Activated naive CD8-positive, alpha-beta T cell treated with anti-CD3 and anti-CD28 coated beads, Interleukin-2, amount 10 ng/mL, durations not matched to agents 7 days and 5 days (primary cell): Measurements from ENCODE around the gene LMOD1. TPM values are rescaled to one million over a fixed set of nuclear protein-coding genes. Genes with fewer than 3 reads are reported as not detected.

ENCODE experiments used
- ATAC-seq: fragments of 150-1000 bp; cut with Tn5 transposase; one replicate; pipeline ENCODE4 v1.10.0; 2021; ENCODE audit warnings: low read depth, moderate library complexity
- POLR2A ChIA-PET: fragments of 350-600 bp; sonication (Branson Sonifier 250); formaldehyde crosslinking; loops from one replicate; lab custom pipeline; 2021; ENCODE audit warnings: antibody characterized with exemption; lab: Charles Lee
- DNase-seq: peaks from one replicate; pipeline ENCODE4 v3.0.0; 2021
- H3K27ac Mint-ChIP-seq: one replicate; pipeline ENCODE4 v1.8.0; 2022; ENCODE audit warnings: mild to moderate bottlenecking, mixed read lengths
- H3K27me3 Mint-ChIP-seq: one replicate; pipeline ENCODE4 v1.8.0; 2022; ENCODE audit warnings: mild to moderate bottlenecking, moderate library complexity, mixed read lengths
- H3K36me3 Mint-ChIP-seq: one replicate; pipeline ENCODE4 v1.8.0; 2021; ENCODE audit warnings: mild to moderate bottlenecking, mixed read lengths
- H3K4me1 Mint-ChIP-seq: one replicate; pipeline ENCODE4 v1.8.0; 2021; ENCODE audit warnings: mixed read lengths
- H3K4me3 Mint-ChIP-seq: one replicate; pipeline ENCODE4 v1.8.0; 2022; ENCODE audit warnings: mild to moderate bottlenecking, moderate library complexity, mixed read lengths
- H3K9me3 Mint-ChIP-seq: one replicate; pipeline ENCODE4 v1.8.0; 2021; ENCODE audit warnings: mixed read lengths
- total RNA-seq, 2 experiments: library from RNA; stranded (reverse); gene quantifications; one replicate each; pipeline ENCODE4 v1.2.3, GENCODE V29; 2021

The LMOD1 gene
- not detected for total RNA-seq

DNA sequence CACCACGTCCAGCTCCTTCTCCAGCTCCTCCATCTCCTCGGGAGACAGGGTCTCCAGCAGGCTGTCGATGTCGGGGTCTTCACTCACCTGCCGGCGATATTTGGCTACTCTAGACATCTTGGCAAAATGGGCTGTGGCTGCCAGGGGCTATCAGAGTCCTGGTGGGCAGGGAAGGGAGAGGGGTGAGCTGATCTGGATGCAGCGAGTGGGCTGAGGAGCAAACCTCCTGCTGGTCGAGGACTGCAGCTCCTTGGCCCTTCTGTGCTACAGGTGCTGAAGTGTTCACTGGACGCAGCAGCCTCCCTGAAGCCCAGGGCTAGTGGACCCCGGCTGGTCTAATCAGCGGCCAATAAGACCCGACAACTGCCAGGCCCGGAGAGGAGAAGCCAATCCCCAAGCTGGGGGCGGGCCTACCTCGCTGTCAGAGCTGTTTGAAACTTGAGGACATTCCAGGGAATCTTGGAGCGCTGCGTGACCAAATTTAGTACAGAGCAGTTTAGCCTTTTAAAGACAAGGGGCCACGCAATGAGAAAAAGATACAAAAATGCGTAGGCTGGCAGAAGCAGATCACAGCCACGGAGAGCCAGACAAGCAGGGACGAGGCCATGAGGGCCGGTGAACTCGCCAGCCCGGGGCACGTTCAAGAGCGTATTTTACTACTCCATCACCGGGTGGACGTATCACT, at the start of gene LMOD1:
LMOD1 (minus strand) TSS at position 325 of the 685 bp plus-strand sequence; CDS start at position 117, 208 bp downstream.
- no peak for DNase-seq

DNA sequence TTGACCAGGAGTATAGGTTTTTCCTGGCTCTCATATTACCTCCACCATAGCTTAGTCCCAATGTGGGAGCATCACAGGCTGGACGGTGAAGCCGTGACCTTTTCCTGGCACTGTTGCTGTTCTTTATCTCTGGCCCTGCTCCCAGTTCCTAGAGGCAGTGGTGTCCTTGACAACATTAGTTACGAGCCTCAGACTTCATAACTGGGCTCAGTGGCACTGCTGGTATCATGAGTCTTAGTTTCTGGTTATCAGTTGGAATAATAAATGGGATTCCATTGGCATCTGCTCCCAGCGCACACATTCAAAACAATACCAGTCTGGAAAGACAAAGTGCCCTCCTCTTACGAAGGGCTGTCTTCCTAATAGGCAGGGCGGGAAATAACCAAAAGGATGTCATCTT, 44.1 kb upstream of the LMOD1 start:
- no peak for DNase-seq
- no peaks in the 10 kb centered on the region for H3K9me3 Mint-ChIP-seq
- no peak for ATAC-seq
- no peak overlapping the region for H3K27ac Mint-ChIP-seq
- POLR2A ChIA-PET: no interaction called here
- peaks cover 20% of the 10 kb centered on the region for H3K36me3 Mint-ChIP-seq
- no peaks in the 10 kb centered on the region for H3K27me3 Mint-ChIP-seq
- peaks cover 3% of the 10 kb centered on the region for H3K4me1 Mint-ChIP-seq
- H3K4me3 Mint-ChIP-seq: no peak overlapping the region

More for the DNA sequence above, at the start of gene LMOD1:
- no peaks in the 10 kb centered on the region for H3K36me3 Mint-ChIP-seq
- H3K9me3 Mint-ChIP-seq: no peaks in the 10 kb centered on the region
- H3K4me3 Mint-ChIP-seq: no peak within 1 kb of the TSS
- H3K4me1 Mint-ChIP-seq: peaks cover 6% of the 10 kb centered on the region
- peaks cover 57% of the 10 kb centered on the region for H3K27me3 Mint-ChIP-seq
- POLR2A ChIA-PET: interaction anchor here (2.7 kb wide), 1 partner anchor 9 kb away, joined by 11 read pairs; the partner anchor contains the start of gene TIMM17A
- peak; percentile 45 for ATAC-seq
- no peak within 1 kb of the TSS for H3K27ac Mint-ChIP-seq

DNA sequence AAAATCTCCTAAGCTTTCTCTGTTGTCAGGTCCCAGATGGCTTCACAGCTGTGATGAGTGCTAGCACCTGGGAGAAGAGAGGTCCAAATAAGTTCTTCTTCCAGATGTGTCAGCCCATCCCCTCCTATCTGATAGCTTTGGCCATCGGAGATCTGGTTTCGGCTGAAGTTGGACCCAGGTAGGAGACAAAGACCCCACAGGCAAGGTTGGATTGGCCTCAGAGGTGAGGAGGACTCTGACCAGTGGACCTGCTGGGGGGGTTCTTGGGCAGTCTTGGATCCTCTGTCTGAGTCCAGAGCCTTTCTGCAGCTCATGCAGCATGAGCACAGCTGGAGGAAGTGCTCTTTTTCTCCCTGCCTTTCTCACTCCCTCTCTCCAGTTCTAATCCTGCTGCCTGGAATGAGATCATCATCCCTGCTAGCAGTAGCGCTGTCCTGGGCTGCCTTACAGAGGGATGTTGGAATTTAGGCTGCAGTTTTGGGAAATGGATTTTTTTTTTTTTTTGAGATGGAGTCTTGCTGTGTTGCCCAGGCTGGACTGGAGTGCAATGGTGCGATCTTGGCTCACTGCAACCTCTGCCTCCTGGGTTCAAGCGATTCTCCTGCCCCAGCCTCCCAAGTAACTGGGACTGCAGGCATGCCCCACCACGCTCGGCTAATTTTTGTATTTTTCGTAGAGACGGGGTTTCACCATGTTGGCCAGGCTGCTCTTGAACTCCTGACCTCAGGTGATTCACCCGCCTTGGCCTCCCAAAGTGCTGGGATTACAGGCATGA, 43.2 kb upstream of the LMOD1 start:
- ATAC-seq (no peak), DNase-seq (no peak)
- peaks cover 3% of the 10 kb centered on the region for H3K4me1 Mint-ChIP-seq
- H3K4me3 Mint-ChIP-seq: no peak overlapping the region
- H3K9me3 Mint-ChIP-seq: no peaks in the 10 kb centered on the region
- POLR2A ChIA-PET: no interaction called here
- peaks cover 20% of the 10 kb centered on the region for H3K36me3 Mint-ChIP-seq
- no peak overlapping the region for H3K27ac Mint-ChIP-seq
- H3K27me3 Mint-ChIP-seq: no peaks in the 10 kb centered on the region

DNA sequence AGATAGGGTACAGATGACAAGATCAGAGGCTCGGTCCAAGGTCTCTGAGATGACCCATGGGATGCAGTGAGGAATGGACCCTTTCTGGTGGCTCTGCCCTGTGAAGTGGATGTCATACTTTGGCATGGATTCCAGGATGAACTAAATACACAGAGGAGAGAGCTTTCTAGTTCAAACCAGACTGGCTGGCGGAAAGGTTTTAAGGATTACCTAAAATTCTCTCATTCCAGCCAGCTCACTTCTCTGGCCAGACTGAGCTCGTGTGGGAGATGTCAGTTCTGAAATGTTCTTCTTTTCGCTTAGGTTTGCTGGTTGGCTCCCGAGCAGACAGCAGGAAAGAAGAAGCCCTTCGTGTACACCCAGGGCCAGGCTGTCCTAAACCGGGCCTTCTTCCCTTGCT, 42.3 kb upstream of the LMOD1 start:
- Mint-ChIP-seq H3K9me3 (no peaks in the 10 kb centered on the region), H3K36me3 (peaks cover 18% of the 10 kb centered on the region), H3K4me1 (peaks cover 7% of the 10 kb centered on the region), H3K27ac (no peak overlapping the region), H3K4me3 (no peak overlapping the region), H3K27me3 (no peaks in the 10 kb centered on the region)
- DNase-seq: no peak
- ATAC-seq: no peak
- POLR2A ChIA-PET: no interaction called here

- Mint-ChIP-seq H3K9me3 (no peaks in the 10 kb centered on the region), H3K4me3 (no peak overlapping the region), H3K4me1 (peaks cover 18% of the 10 kb centered on the region), H3K27me3 (peaks cover 6% of the 10 kb centered on the region), H3K36me3 (peaks cover 5% of the 10 kb centered on the region), H3K27ac (no peak overlapping the region)
- POLR2A ChIA-PET: interaction anchor here (0.8 kb wide), 1 partner anchor 30 kb away, joined by 6 read pairs; the partner anchor contains the start of gene TIMM17A
- ATAC-seq (no peak), DNase-seq (no peak)
These were observed 39.0 kb upstream of the LMOD1 start for GRCh38 chr1:201985355-201985754.

GRCh38 chr1:201984446-201984845, 38.1 kb upstream of the LMOD1 start:
- POLR2A ChIA-PET: interaction anchor here (0.8 kb wide), 1 partner anchor 29 kb away, joined by 6 read pairs; the partner anchor contains the start of gene TIMM17A
- Mint-ChIP-seq H3K27me3 (peaks cover 12% of the 10 kb centered on the region), H3K27ac (no peak overlapping the region), H3K9me3 (no peaks in the 10 kb centered on the region), H3K4me3 (no peak overlapping the region), H3K4me1 (peaks cover 18% of the 10 kb centered on the region), H3K36me3 (peaks cover 3% of the 10 kb centered on the region)
- no peak for DNase-seq
- ATAC-seq: no peak

GRCh38 chr1:201983380-201983805, 37.0 kb upstream of the LMOD1 start:
- Mint-ChIP-seq H3K36me3 (peaks cover 3% of the 10 kb centered on the region), H3K27ac (peak overlapping the region; percentile 92), H3K27me3 (peaks cover 12% of the 10 kb centered on the region), H3K4me1 (peaks cover 18% of the 10 kb centered on the region), H3K4me3 (peak overlapping the region; percentile 99), H3K9me3 (no peaks in the 10 kb centered on the region)
- POLR2A ChIA-PET: interaction anchor here (1.2 to 1.5 kb wide), 3 partner anchors 11 to 100 kb away, joined by 3 to 8 read pairs (median 4); no protein-coding TSS in a partner anchor
- ATAC-seq (no peak), DNase-seq (no peak)

DNA sequence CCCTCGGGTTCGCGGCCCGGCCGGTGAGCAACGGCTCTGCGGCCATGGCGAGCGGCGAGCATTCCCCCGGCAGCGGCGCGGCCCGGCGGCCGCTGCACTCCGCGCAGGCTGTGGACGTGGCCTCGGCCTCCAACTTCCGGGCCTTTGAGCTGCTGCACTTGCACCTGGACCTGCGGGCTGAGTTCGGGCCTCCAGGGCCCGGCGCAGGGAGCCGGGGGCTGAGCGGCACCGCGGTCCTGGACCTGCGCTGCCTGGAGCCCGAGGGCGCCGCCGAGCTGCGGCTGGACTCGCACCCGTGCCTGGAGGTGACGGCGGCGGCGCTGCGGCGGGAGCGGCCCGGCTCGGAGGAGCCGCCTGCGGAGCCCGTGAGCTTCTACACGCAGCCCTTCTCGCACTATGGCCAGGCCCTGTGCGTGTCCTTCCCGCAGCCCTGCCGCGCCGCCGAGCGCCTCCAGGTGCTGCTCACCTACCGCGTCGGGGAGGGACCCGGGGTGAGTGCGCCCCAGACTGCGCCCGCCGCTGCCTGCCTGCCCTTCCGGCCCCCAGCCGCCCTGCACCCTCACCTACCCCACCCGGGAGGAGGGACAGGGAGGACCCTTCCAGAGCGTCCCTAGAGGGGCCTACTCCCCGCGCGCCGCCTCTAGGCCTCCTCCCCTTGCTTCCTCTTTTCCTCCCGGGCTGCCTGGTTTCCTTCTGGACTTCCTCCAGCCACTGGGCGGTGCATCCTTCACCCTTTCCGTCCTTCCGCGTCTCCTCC, 36.5 kb upstream of the LMOD1 start, which contains the start of gene RNPEP:
RNPEP (plus strand) TSS at position 26 of the 757 bp plus-strand sequence; CDS start at position 45, 19 bp downstream.
- POLR2A ChIA-PET: interaction anchor here (1.2 to 1.5 kb wide), 5 partner anchors 11 to 179 kb away, joined by 3 to 8 read pairs (median 4); partner anchors contain the start of gene TIMM17A
- peak; percentile 82 for DNase-seq
- H3K4me1 Mint-ChIP-seq: peaks cover 18% of the 10 kb centered on the region
- H3K36me3 Mint-ChIP-seq: peaks cover 3% of the 10 kb centered on the region
- peak within 1 kb of the TSS; percentile 92 for H3K27ac Mint-ChIP-seq
- no peaks in the 10 kb centered on the region for H3K9me3 Mint-ChIP-seq
- peaks cover 12% of the 10 kb centered on the region for H3K27me3 Mint-ChIP-seq
- peak; percentile 83 for ATAC-seq
- H3K4me3 Mint-ChIP-seq: peak within 1 kb of the TSS; percentile 99

DNA sequence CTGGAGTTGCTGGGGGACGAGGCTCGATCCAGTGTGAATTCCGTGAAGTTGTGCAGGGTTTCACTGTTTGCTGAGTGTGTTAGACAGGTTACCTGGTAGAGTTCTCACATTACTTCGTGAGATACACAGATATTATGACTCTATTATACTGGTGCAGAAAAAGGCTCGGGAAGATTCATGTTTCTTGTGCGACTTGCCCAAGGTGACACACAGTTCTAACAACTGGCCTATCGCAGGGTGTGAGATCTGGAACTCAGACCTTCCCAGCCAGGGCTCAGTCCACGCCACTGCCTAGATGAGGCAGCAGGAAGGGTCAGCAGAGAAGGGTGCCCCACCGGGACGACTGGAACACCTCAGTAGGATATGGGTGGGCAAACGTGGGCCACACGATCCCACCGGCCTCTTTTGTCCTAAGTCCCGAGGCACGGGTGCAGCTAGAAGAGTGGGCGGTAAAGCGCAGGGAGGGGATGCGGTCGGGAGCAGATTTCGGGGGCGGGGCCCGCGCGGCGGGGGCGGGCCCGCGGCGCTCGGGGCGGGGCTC, 35.8 kb upstream of the LMOD1 start:
- peak; percentile 78 for ATAC-seq
- H3K9me3 Mint-ChIP-seq: no peaks in the 10 kb centered on the region

GRCh38 chr1:201970334-201971159, 24.2 kb upstream of the LMOD1 start:
- peaks cover 17% of the 10 kb centered on the region for H3K36me3 Mint-ChIP-seq
- no peak overlapping the region for H3K27ac Mint-ChIP-seq
- ATAC-seq (no peak), DNase-seq (no peak)
- POLR2A ChIA-PET: no interaction called here
- H3K27me3 Mint-ChIP-seq: peaks cover 10% of the 10 kb centered on the region
- no peak overlapping the region for H3K4me3 Mint-ChIP-seq
- H3K9me3 Mint-ChIP-seq: no peaks in the 10 kb centered on the region
- H3K4me1 Mint-ChIP-seq: peaks cover 1% of the 10 kb centered on the region

More for the DNA sequence above, 35.8 kb upstream of the LMOD1 start:
- peaks cover 18% of the 10 kb centered on the region for H3K4me1 Mint-ChIP-seq
- no peak for DNase-seq
- H3K36me3 Mint-ChIP-seq: peaks cover 3% of the 10 kb centered on the region
- H3K4me3 Mint-ChIP-seq: peak overlapping the region; percentile 88
- peaks cover 14% of the 10 kb centered on the region for H3K27me3 Mint-ChIP-seq
- POLR2A ChIA-PET: interaction anchor here (0.9 to 1.5 kb wide), 5 partner anchors 10 to 945 kb away, joined by 3 to 8 read pairs (median 4); partner anchors contain the start of genes KLHL12 and TIMM17A
- peak overlapping the region; percentile 64 for H3K27ac Mint-ChIP-seq

GRCh38 chr1:201968202-201968925, 22.0 kb upstream of the LMOD1 start:
- ATAC-seq (no peak), DNase-seq (no peak)
- Mint-ChIP-seq H3K4me3 (no peak overlapping the region), H3K27me3 (no peaks in the 10 kb centered on the region), H3K4me1 (peaks cover 1% of the 10 kb centered on the region), H3K36me3 (peaks cover 18% of the 10 kb centered on the region), H3K27ac (no peak overlapping the region), H3K9me3 (no peaks in the 10 kb centered on the region)
- POLR2A ChIA-PET: no interaction called here
